Measurements from ENCODE around the gene ASIC1. TPM values are rescaled to one million over a fixed set of nuclear protein-coding genes. Genes with fewer than 3 reads are reported as not detected.
A peak's percentile ranks its signal among the peaks of the same experiment; 100 is the strongest.

The ASIC1 gene
- 10 to 100 TPM in 3 of 8 experiments, 1 to 10 TPM in 5; 1.3 to 14.5 (median 7.6) TPM for total RNA-seq

- peak; percentile 86 to 92 (median 88) for ATAC-seq (replicated peaks in 6 of 8)
- WGBS, 10 experiments = 0 to 7% (median 0%) methylated on average over 1 to 5 of the region's 88 CpGs; no CpG with 5 or more reads in 5 of the 10 experiments
- in situ Hi-C loops (cut with MboI; ENCODE audit: low pct_unique_long_range_greater_than_20kb in 2 of 9, low sequenced_read_pairs in 9 of 9, unreplicated experiment in 9 of 9) = loop anchor here in 7 of 9 experiments (5.0 to 25.0 kb wide), 5 partner anchors 82 to 195 kb away; partner anchors contain the start of genes AQP6 (in 5 of the 7), AQP5 (in 4 of the 7) and AQP2 (in 3 of the 7)
- Histone ChIP-seq H3K4me3 (peak within 1 kb of the TSS; percentile 50 to 88 (median 55)), H3K27ac (peak within 1 kb of the TSS; percentile 38 to 51), H3K4me1 (replicated peaks in 1 of 2) (peaks cover 14 to 18% of the 10 kb centered on the region in 2 donors)
These were observed at the start of gene ASIC1 for GRCh38 chr12:50057000-50057841. Gene ASIC1 (plus strand): TSS chr12:50057596. CDS start chr12:50058767, 1,171 bp downstream.

- 92 to 100% (median 100%) methylated on average over 1 to 2 of the region's 2 CpGs; no CpG with 5 or more reads in 4 of the 10 experiments for WGBS, 10 experiments
- Histone ChIP-seq H3K4me1 (replicated peaks in 1 of 2) (peaks cover 20 to 36% of the 10 kb centered on the region in 2 donors), H3K27ac (peak overlapping the region in 1 of 2 donors; percentile 25), H3K4me3 (no peak overlapping the region)
- peak in 4 of 8 experiments; percentile 32 to 68 (median 64) for ATAC-seq (replicated peaks in 6 of 8)
- in situ Hi-C loops (cut with MboI; ENCODE audit: low pct_unique_long_range_greater_than_20kb in 2 of 9, low sequenced_read_pairs in 9 of 9, unreplicated experiment in 9 of 9) = no loop called here
These were observed 43.8 kb upstream of the ASIC1 start for GRCh38 chr12:50013361-50014147.

GRCh38 chr12:50014342-50014741 lies 43.1 kb upstream of the ASIC1 start:
- Histone ChIP-seq H3K4me1 (replicated peaks in 1 of 2) (peaks cover 20 to 36% of the 10 kb centered on the region in 2 donors), H3K4me3 (no peak overlapping the region), H3K27ac (no peak overlapping the region)
- in situ Hi-C loops (cut with MboI; ENCODE audit: low pct_unique_long_range_greater_than_20kb in 2 of 9, low sequenced_read_pairs in 9 of 9, unreplicated experiment in 9 of 9) = no loop called here
- WGBS, 10 experiments = 94 to 100% (median 100%) methylated on average over 1 to 3 of the region's 3 CpGs; no CpG with 5 or more reads in 4 of the 10 experiments
- ATAC-seq (replicated peaks in 6 of 8) = no peak

- peak in 7 of 8 experiments; percentile 73 to 91 (median 85) for ATAC-seq (replicated peaks in 6 of 8)
- in situ Hi-C loops (cut with MboI; ENCODE audit: low pct_unique_long_range_greater_than_20kb in 2 of 9, low sequenced_read_pairs in 9 of 9, unreplicated experiment in 9 of 9) = no loop called here
- Histone ChIP-seq H3K27ac (peak overlapping the region; percentile 49 to 65), H3K4me1 (replicated peaks in 1 of 2) (peaks cover 20 to 44% of the 10 kb centered on the region in 2 donors), H3K4me3 (peak overlapping the region in 1 of 5 donors; percentile 9)
- WGBS, 10 experiments = 4 to 85% (median 56%) methylated on average over 3 to 10 of the region's 10 CpGs
These were observed 40.6 kb upstream of the ASIC1 start for GRCh38 chr12:50016501-50017475.

GRCh38 chr12:50017641-50018040 lies 39.8 kb upstream of the ASIC1 start:
- Histone ChIP-seq H3K27ac (peak overlapping the region in 1 of 2 donors; percentile 65), H3K4me3 (no peak overlapping the region), H3K4me1 (replicated peaks in 1 of 2) (peaks cover 20 to 46% of the 10 kb centered on the region in 2 donors)
- in situ Hi-C loops (cut with MboI; ENCODE audit: low pct_unique_long_range_greater_than_20kb in 2 of 9, low sequenced_read_pairs in 9 of 9, unreplicated experiment in 9 of 9) = no loop called here
- ATAC-seq (replicated peaks in 6 of 8) = no peak
- 79 to 100% (median 88%) methylated on average over 1 to 5 of the region's 6 CpGs; no CpG with 5 or more reads in 4 of the 10 experiments for WGBS, 10 experiments

- H3K4me1 ChIP-seq (replicated peaks in 1 of 2) = peaks cover 20 to 46% of the 10 kb centered on the region in 2 donors
- H3K4me3 ChIP-seq = no peak overlapping the region
- WGBS, 10 experiments = 0 to 100% (median 68%) methylated on average over 1 to 3 of the region's 3 CpGs
- in situ Hi-C loops (cut with MboI; ENCODE audit: low pct_unique_long_range_greater_than_20kb in 2 of 9, low sequenced_read_pairs in 9 of 9, unreplicated experiment in 9 of 9) = no loop called here
- no peak for ATAC-seq (replicated peaks in 6 of 8)
- H3K27ac ChIP-seq = no peak overlapping the region
These were observed 39.2 kb upstream of the ASIC1 start for GRCh38 chr12:50018154-50018553.

- 84 to 100% (median 100%) methylated on average over 1 to 2 of the region's 2 CpGs; no CpG with 5 or more reads in 1 of the 10 experiments for WGBS, 10 experiments
- ATAC-seq (replicated peaks in 6 of 8) = no peak
- in situ Hi-C loops (cut with MboI; ENCODE audit: low pct_unique_long_range_greater_than_20kb in 2 of 9, low sequenced_read_pairs in 9 of 9, unreplicated experiment in 9 of 9) = no loop called here
- Histone ChIP-seq H3K4me1 (replicated peaks in 1 of 2) (peaks cover 20 to 39% of the 10 kb centered on the region in 2 donors), H3K27ac (no peak overlapping the region), H3K4me3 (no peak overlapping the region)
These were observed 38.4 kb upstream of the ASIC1 start for GRCh38 chr12:50018968-50019367.

- Histone ChIP-seq H3K27ac (no peak overlapping the region), H3K4me1 (replicated peaks in 1 of 2) (peaks cover 20 to 40% of the 10 kb centered on the region in 2 donors), H3K4me3 (no peak overlapping the region)
- 83 to 100% (median 100%) methylated on average over 1 to 2 of the region's 2 CpGs; no CpG with 5 or more reads in 4 of the 10 experiments for WGBS, 10 experiments
- in situ Hi-C loops (cut with MboI; ENCODE audit: low pct_unique_long_range_greater_than_20kb in 2 of 9, low sequenced_read_pairs in 9 of 9, unreplicated experiment in 9 of 9) = no loop called here
- no peak for ATAC-seq (replicated peaks in 6 of 8)
These were observed 37.9 kb upstream of the ASIC1 start for GRCh38 chr12:50019524-50019923.

GRCh38 chr12:50021031-50021430 lies 36.4 kb upstream of the ASIC1 start:
- Histone ChIP-seq H3K4me3 (no peak overlapping the region), H3K27ac (no peak overlapping the region), H3K4me1 (replicated peaks in 1 of 2) (peaks cover 21 to 43% of the 10 kb centered on the region in 2 donors)
- ATAC-seq (replicated peaks in 6 of 8) = no peak
- in situ Hi-C loops (cut with MboI; ENCODE audit: low pct_unique_long_range_greater_than_20kb in 2 of 9, low sequenced_read_pairs in 9 of 9, unreplicated experiment in 9 of 9) = no loop called here
- 17 to 100% (median 78%) methylated on average over 1 to 4 of the region's 4 CpGs for WGBS, 10 experiments

- in situ Hi-C loops (cut with MboI; ENCODE audit: low pct_unique_long_range_greater_than_20kb in 2 of 9, low sequenced_read_pairs in 9 of 9, unreplicated experiment in 9 of 9) = no loop called here
- WGBS, 10 experiments = 80 to 100% (median 100%) methylated on average over 1 of the region's 1 CpG; no CpG with 5 or more reads in 2 of the 10 experiments
- ATAC-seq (replicated peaks in 6 of 8) = no peak
- H3K4me3 ChIP-seq = no peak overlapping the region
- H3K4me1 ChIP-seq (replicated peaks in 1 of 2) = peaks cover 6 to 25% of the 10 kb centered on the region in 2 donors
- no peak overlapping the region for H3K27ac ChIP-seq
These were observed 34.5 kb upstream of the ASIC1 start for GRCh38 chr12:50022903-50023302.

- H3K4me1 ChIP-seq (replicated peaks in 1 of 2) = peaks cover 3 to 20% of the 10 kb centered on the region in 2 donors
- H3K27ac ChIP-seq = no peak overlapping the region
- H3K4me3 ChIP-seq = peak overlapping the region in 4 of 5 donors; percentile 54 to 82 (median 71)
- in situ Hi-C loops (cut with MboI; ENCODE audit: low pct_unique_long_range_greater_than_20kb in 2 of 9, low sequenced_read_pairs in 9 of 9, unreplicated experiment in 9 of 9) = no loop called here
- WGBS, 10 experiments = 58 to 90% (median 75%) methylated on average over 4 to 8 of the region's 8 CpGs
- no peak for ATAC-seq (replicated peaks in 6 of 8)
These were observed 33.2 kb upstream of the ASIC1 start for GRCh38 chr12:50024227-50024626.

GRCh38 chr12:50024805-50025186 lies 32.6 kb upstream of the ASIC1 start:
- peak overlapping the region; percentile 42 to 66 for H3K27ac ChIP-seq
- H3K4me1 ChIP-seq (replicated peaks in 1 of 2) = peaks cover 3 to 20% of the 10 kb centered on the region in 2 donors
- in situ Hi-C loops (cut with MboI; ENCODE audit: low pct_unique_long_range_greater_than_20kb in 2 of 9, low sequenced_read_pairs in 9 of 9, unreplicated experiment in 9 of 9) = no loop called here
- ATAC-seq (replicated peaks in 6 of 8) = peak; percentile 21 to 57 (median 33)
- WGBS, 10 experiments = 0 to 7% (median 4%) methylated on average over 4 to 9 of the region's 16 CpGs; no CpG with 5 or more reads in 6 of the 10 experiments
- peak overlapping the region; percentile 54 to 82 (median 75) for H3K4me3 ChIP-seq

Data from motor neuron (in vitro differentiated cells).